Inflammatory macrophage treated with lipopolysaccharide for 1 hour (primary cell): ENCODE measurements around the gene METRNL.
"Not testable (repeated sequence)": the region's sequence is repeated elsewhere in the genome, so short reads cannot be mapped to it uniquely, and the experiment has no call there.

Experiments
- DNase-seq, 2 donors: peaks; one replicate each; pipeline ENCODE4 v3.0.0-alpha.2; 2020 to 2022

Gene METRNL

GRCh38 chr17:83053021-83053681, 26.3 kb upstream of the METRNL start:
- no peak for DNase-seq

- peak; percentile 86 to 87 for DNase-seq
These were observed 25.5 kb upstream of the METRNL start for GRCh38 chr17:83053739-83054451.

GRCh38 chr17:83054518-83055125, 24.8 kb upstream of the METRNL start:
- no peak for DNase-seq

- not testable (repeated sequence) for DNase-seq
These were observed 24.2 kb upstream of the METRNL start for GRCh38 chr17:83055176-83055575.

GRCh38 chr17:83055911-83056582, 23.4 kb upstream of the METRNL start:
- DNase-seq: peak; percentile 44 to 69

GRCh38 chr17:83056583-83057396, 22.6 kb upstream of the METRNL start:
- DNase-seq: no peak

GRCh38 chr17:83057397-83057761, 22.0 kb upstream of the METRNL start:
- no peak for DNase-seq

GRCh38 chr17:83057793-83058265, 21.6 kb upstream of the METRNL start:
- DNase-seq: no peak

- DNase-seq: no peak
These were observed 21.1 kb upstream of the METRNL start for GRCh38 chr17:83058266-83058798.

- no peak for DNase-seq
These were observed 17.8 kb upstream of the METRNL start for GRCh38 chr17:83061586-83061985.

GRCh38 chr17:83062011-83062817, 17.2 kb upstream of the METRNL start:
- DNase-seq: no peak

- DNase-seq: no peak
These were observed 16.4 kb upstream of the METRNL start for GRCh38 chr17:83062818-83063671.

- DNase-seq: no peak
These were observed 15.2 kb upstream of the METRNL start for GRCh38 chr17:83064021-83064731.

- no peak for DNase-seq
These were observed 14.4 kb upstream of the METRNL start for GRCh38 chr17:83064732-83065659.

- no peak for DNase-seq
These were observed 13.5 kb upstream of the METRNL start for GRCh38 chr17:83065660-83066542.

GRCh38 chr17:83066543-83066890, 12.9 kb upstream of the METRNL start:
- not testable (repeated sequence) for DNase-seq

- no peak for DNase-seq
These were observed 12.2 kb upstream of the METRNL start for GRCh38 chr17:83067071-83067717.
